ENCODE data around the gene EMP2.

Gene EMP2

GRCh38 chr16:10485698-10486382 is 94.6 kb downstream of the EMP2 start:
- DNase-seq (ENCODE audit: low read depth): no peak

GRCh38 chr16:10485159-10485558 is 95.2 kb downstream of the EMP2 start:
- DNase-seq (ENCODE audit: low read depth): no peak

- DNase-seq (ENCODE audit: low read depth): no peak
Observed at GRCh38 chr16:10480151-10480550, 100.2 kb downstream of the EMP2 start.

All from HS-27A (cell line).